Kidney (tissue), 14 donors: ENCODE results near the gene GRIK3. TPM values are rescaled to one million over a fixed set of nuclear protein-coding genes. Genes with fewer than 3 reads are reported as not detected.

Source experiments
- DNase-seq, 5 donors: peaks; one replicate each; pipeline ENCODE4 v3.0.0-alpha.2; 2013 to 2020
- FAIRE-seq: peaks from 2 replicates; lab custom pipeline; 2012; peaks lifted over from hg19 to GRCh38; lab: Jason Lieb, UNC
- H3K27ac ChIP-seq, 2 donors: one replicate each; pipeline ENCODE4 v1.7.0; 2013; ENCODE audit warnings: low read depth in 2 of 2, low read length in 2 of 2, inconsistent platforms in 1 of 2
- H3K27me3 ChIP-seq: one replicate; pipeline ENCODE4 v1.7.1; 2013; ENCODE audit warnings: low read length, inconsistent platforms; ENCODE audit not compliant: control insufficient read depth, insufficient read depth
- H3K36me3 ChIP-seq, 3 donors: one replicate each; pipeline versions ENCODE4 v1.7.0 to v1.7.1; 2013; ENCODE audit warnings: low read length in 3 of 3, control low read depth in 1 of 3, inconsistent platforms in 1 of 3; ENCODE audit not compliant: insufficient read depth in 3 of 3, control insufficient read depth in 2 of 3
- H3K4me1 ChIP-seq, 3 donors: one replicate each; pipeline versions ENCODE4 v1.7.0 to v1.7.1; 2013; ENCODE audit warnings: low read length in 3 of 3, inconsistent platforms in 1 of 3, low read depth in 1 of 3; ENCODE audit not compliant: control insufficient read depth in 2 of 3, insufficient read depth in 2 of 3
- H3K4me3 ChIP-seq, 3 donors: one replicate each; pipeline versions ENCODE4 v1.7.0 to v1.8.1; 2013; ENCODE audit warnings: low read length in 3 of 3, control low read depth in 1 of 3, inconsistent platforms in 1 of 3
- H3K9ac ChIP-seq, 3 donors: one replicate each; pipeline versions ENCODE4 v1.7.0 to v1.7.1; 2013; ENCODE audit warnings: low read length in 3 of 3, control low read depth in 1 of 3, inconsistent platforms in 1 of 3
- H3K9me3 ChIP-seq, 3 donors: one replicate each; pipeline versions ENCODE4 v1.7.0 to v1.7.1; 2013; ENCODE audit warnings: low read length in 3 of 3, control low read depth in 1 of 3, inconsistent platforms in 1 of 3; ENCODE audit not compliant: control insufficient read depth in 2 of 3, insufficient read depth in 1 of 3
- intact Hi-C: fragments of 100-400 bp; cut with DNase I; formaldehyde crosslinking; loops from one replicate; pipeline ENCODE4 v1.11.1; 2022
- polyA plus RNA-seq: library from polyadenylated mRNA; stranded (reverse); fragments of 350-450 nt; fragmentation: Illumina TruSeq; extraction: RNeasy Lipid Tissue Mini Kit (QIAGEN cat#74804); gene quantifications from one replicate; pipeline ENCODE4 v1.2.3, GENCODE V29; 2014; ENCODE audit warnings: low read depth, low replicate concordance; ENCODE audit not compliant: insufficient read depth
- total RNA-seq: library from RNA; stranded (reverse); fragmentation: NEBNext Ultra II Directional; extraction: Animal tissue kit (Norgen Biotek cat#: 25700); gene quantifications from one replicate; pipeline ENCODE4 v1.2.1, GENCODE V29; 2021
- TF ChIP-seq, protein P1 (sequence below): IDR thresholded peaks from 3 replicates; pipeline ENCODE4 v1.5.1; 2012; ENCODE audit warnings: mild to moderate bottlenecking, moderate library complexity, borderline replicate concordance; ENCODE audit not compliant: insufficient read depth; ENCODE audit errors: extremely low read depth
- donor health status: control.
- donor health status: control.
- donor health status: control.
- donor health status: control.
- donor health status: control.
- donor health status: DM: yes; HTN: yes; CAD: no.
- donor health status: Normal renal cell carcinoma (clear cell type).

The GRIK3 gene
- total and polyA plus RNA-seq, 2 donors from 2014 or later = 0.06 to 0.38 TPM

DNA sequence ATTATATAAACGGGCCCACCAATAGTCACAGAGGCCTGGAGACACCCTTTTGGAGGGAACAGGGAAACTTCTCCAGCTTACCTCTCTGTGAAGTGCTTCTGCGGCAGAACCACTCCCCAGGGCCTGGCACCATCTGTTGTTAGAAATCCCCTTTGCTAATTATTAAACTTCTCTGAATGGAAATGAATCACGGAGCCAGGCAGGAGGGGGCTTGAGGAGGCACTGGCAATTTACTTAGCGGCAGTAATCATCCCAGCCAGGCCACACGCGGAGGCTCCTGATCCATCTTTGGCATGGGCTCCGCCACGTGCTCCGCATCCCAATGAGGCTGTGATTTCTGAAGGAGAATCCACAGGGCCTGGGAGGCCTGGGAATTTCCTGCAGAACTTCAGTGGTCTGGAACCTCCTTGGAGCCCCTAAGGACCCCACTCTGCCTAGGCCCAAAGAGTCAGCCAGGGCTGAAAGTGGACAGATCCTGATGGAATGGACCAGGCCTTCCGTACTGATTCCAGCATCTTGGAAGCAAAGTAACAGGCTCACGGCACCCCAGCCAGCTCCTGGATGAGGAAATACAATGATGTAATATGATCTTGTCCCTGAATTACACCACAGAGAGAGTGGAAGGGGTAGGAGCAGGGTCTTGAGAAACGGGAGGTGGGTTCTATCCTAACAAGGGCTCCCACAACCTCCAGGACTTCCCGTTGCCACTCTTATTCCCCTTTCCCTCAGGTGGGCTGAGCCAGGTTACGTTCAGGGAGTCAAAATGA is 62.3 kb downstream of the GRIK3 start:
- FAIRE-seq = no peak
- peak in 1 of 5 donors; percentile 23 for DNase-seq
- H3K4me3 ChIP-seq = no peak overlapping the region

DNA sequence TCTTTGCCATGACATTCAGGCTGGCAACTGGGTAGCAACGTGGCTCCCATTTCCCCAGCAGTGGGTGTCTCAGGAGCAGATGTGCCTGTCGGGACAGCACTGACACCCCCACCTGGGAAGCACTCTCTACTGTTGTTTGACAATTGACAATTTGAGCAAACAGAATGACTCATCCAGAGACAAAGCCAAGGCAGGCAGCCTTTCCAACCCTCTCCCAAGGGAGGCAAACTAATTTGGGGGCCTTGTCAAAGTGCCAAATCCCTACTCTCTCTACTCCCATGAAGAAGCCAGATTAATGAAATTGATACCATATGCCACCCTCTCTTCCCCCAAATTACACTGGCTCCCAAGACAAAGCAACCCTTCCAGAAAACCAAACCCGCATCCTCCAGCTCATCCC is 65.6 kb downstream of the GRIK3 start:
- H3K9me3 ChIP-seq = no peaks in the 10 kb centered on the region
- no peaks in the 10 kb centered on the region for H3K27me3 ChIP-seq
- no peak overlapping the region for H3K9ac ChIP-seq
- no peak overlapping the region for H3K4me3 ChIP-seq
- no peak for FAIRE-seq
- DNase-seq = no peak
- intact Hi-C loops = no loop called here
- no peak overlapping the region for H3K27ac ChIP-seq
- no peaks in the 10 kb centered on the region for H3K4me1 ChIP-seq
- H3K36me3 ChIP-seq = no peaks in the 10 kb centered on the region
- TF ChIP-seq, protein P1, sequence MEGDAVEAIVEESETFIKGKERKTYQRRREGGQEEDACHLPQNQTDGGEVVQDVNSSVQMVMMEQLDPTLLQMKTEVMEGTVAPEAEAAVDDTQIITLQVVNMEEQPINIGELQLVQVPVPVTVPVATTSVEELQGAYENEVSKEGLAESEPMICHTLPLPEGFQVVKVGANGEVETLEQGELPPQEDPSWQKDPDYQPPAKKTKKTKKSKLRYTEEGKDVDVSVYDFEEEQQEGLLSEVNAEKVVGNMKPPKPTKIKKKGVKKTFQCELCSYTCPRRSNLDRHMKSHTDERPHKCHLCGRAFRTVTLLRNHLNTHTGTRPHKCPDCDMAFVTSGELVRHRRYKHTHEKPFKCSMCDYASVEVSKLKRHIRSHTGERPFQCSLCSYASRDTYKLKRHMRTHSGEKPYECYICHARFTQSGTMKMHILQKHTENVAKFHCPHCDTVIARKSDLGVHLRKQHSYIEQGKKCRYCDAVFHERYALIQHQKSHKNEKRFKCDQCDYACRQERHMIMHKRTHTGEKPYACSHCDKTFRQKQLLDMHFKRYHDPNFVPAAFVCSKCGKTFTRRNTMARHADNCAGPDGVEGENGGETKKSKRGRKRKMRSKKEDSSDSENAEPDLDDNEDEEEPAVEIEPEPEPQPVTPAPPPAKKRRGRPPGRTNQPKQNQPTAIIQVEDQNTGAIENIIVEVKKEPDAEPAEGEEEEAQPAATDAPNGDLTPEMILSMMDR = no peak

More for the DNA sequence above, 62.3 kb downstream of the GRIK3 start:
- Histone ChIP-seq H3K36me3 (no peaks in the 10 kb centered on the region), H3K27ac (no peak overlapping the region), H3K4me1 (no peaks in the 10 kb centered on the region), H3K27me3 (no peaks in the 10 kb centered on the region), H3K9me3 (no peaks in the 10 kb centered on the region), H3K9ac (no peak overlapping the region)
- intact Hi-C loops = no loop called here
- TF ChIP-seq, protein P1 = no peak

DNA sequence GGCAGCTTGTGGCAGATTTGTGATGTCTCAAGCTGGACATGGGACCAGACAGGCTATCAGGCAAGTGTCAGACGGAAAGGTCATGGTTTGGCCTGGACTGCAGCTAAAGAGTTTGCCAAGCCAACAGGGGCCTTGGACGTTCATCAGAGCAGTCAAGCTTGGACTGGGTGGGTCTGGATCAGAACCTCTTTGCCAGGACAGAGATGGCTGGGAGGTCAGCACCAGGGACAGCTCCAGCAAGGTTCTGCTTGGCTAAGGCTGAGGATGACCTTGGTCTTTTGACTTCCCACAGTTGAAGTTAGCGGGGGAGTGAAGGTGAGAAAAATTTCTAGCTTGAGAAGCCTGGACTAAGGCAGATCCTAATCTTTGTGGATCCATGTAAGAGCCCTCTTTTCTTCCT is 68.1 kb downstream of the GRIK3 start:
- no peak overlapping the region for H3K9ac ChIP-seq
- FAIRE-seq (no peak), DNase-seq (peak in 4 of 5 donors; percentile 69 to 78 (median 74))
- H3K27ac ChIP-seq = no peak overlapping the region
- no peaks in the 10 kb centered on the region for H3K27me3 ChIP-seq
- H3K4me3 ChIP-seq = no peak overlapping the region
- TF ChIP-seq, protein P1 = no peak
- no peaks in the 10 kb centered on the region for H3K4me1 ChIP-seq
- H3K36me3 ChIP-seq = no peaks in the 10 kb centered on the region
- intact Hi-C loops = no loop called here
- no peaks in the 10 kb centered on the region for H3K9me3 ChIP-seq
